Heart left ventricle (tissue), 16 donors: Measurements from ENCODE around the gene ZNF331. TPM values are rescaled to one million over a fixed set of nuclear protein-coding genes. Genes with fewer than 3 reads are reported as not detected.

Source experiments
- ATAC-seq, 4 donors: fragments of 200-7000 bp; cut with Tn5 transposase; one replicate each; pipeline ENCODE4 v1.9.1; 2020 to 2022; ENCODE audit warnings: moderate library complexity in 4 of 4, mild to moderate bottlenecking in 3 of 4, moderate number of reproducible peaks in 1 of 4
- DNase-seq, 5 donors: peaks; one replicate each; pipeline ENCODE4 v3.0.0-alpha.2; 2020
- H3K27ac ChIP-seq, 12 donors: fragments of 200-600 bp; sonication (generic) in 4 of 12; one replicate each; pipeline versions ENCODE4 v1.5.0 to v1.8.0; 2016 to 2022; ENCODE audit warnings: mild to moderate bottlenecking in 2 of 12
- H3K27me3 ChIP-seq, 9 donors: fragments of 200-600 bp; sonication (generic) in 2 of 9; one replicate each; pipeline versions ENCODE4 v1.5.1 to v1.8.0; 2016 to 2022; ENCODE audit warnings: mild to moderate bottlenecking in 3 of 9
- H3K36me3 ChIP-seq, 9 donors: fragments of 200-600 bp; sonication (generic) in 2 of 9; one replicate each; pipeline versions ENCODE4 v1.5.0 to v1.8.0; 2018 to 2022; ENCODE audit warnings: mild to moderate bottlenecking in 2 of 9
- H3K4me1 ChIP-seq, 12 donors: fragments of 200-600 bp; sonication (generic) in 4 of 12; one replicate each; pipeline versions ENCODE4 v1.5.0 to v1.8.0; 2016 to 2022; ENCODE audit warnings: mild to moderate bottlenecking in 3 of 12
- H3K4me3 ChIP-seq, 12 donors: fragments of 200-600 bp; sonication (generic) in 4 of 12; one replicate each; pipeline versions ENCODE4 v1.5.0 to v1.8.0; 2017 to 2022; ENCODE audit warnings: mild to moderate bottlenecking in 9 of 12, moderate library complexity in 4 of 12
- H3K9me3 ChIP-seq, 12 donors: fragments of 200-600 bp; sonication (generic) in 4 of 12; one replicate each; pipeline versions ENCODE4 v1.5.0 to v1.8.0; 2016 to 2022; ENCODE audit warnings: mild to moderate bottlenecking in 1 of 12
- POLR2A ChIP-seq, 2 donors: fragments of 450-650 bp; IDR thresholded peaks; one replicate each; pipeline ENCODE4 v1.6.1; 2017; ENCODE audit warnings: antibody characterized with exemption in 2 of 2, mild to moderate bottlenecking in 2 of 2, moderate library complexity in 2 of 2
- WGBS, 4 donors: extraction: QIAGEN DNeasy Blood & Tissue Kit in 2 of 4; methylation state at CpG; one replicate each; pipeline versions ENCODE4 v1.1.5 to v1.1.7; 2013 to 2018; 5-methylcytosine and 5-hydroxymethylcytosine counted together
- intact Hi-C, 10 donors: fragments of 100-400 bp; cut with DNase I; formaldehyde crosslinking; loops; one replicate each; pipeline versions ENCODE4 v1.11.1 to v1.14.2; 2022
- polyA plus RNA-seq, 2 donors: library from polyadenylated mRNA; stranded (reverse); fragments of 200-250 nt; gene quantifications; one replicate each; pipeline ENCODE4 v1.2.3, GENCODE V29; 2013
- total RNA-seq, 9 donors: library from RNA; depleted of rRNA in 2 of 9; stranded (reverse); fragments of >200 nt in 2 of 9; fragmentation: NEBNext Ultra II Directional in 3 of 9; extraction: Animal tissue kit (Norgen Biotek cat#: 25700) in 3 of 9; gene quantifications; one replicate each; pipeline versions ENCODE4 v1.1.0 to v1.2.4, GENCODE V29; 2016 to 2023
- TF ChIP-seq, protein P1 (sequence below), 12 donors: fragments of 200-600 bp; sonication (generic) in 4 of 12; IDR thresholded peaks; one replicate each; pipeline versions ENCODE4 v1.5.0 to v1.8.0; 2018 to 2022; ENCODE audit warnings: antibody characterized with exemption in 12 of 12, mild to moderate bottlenecking in 5 of 12
- donor health status: ischemic (EF 13 %, LVEDD 7.1; RV severe dilation, severe dysfunction).
- donor health status: healthy with polysubstance abuse.
- donor health status: DM: no; HTN: yes; CAD: no.
- donor health status: DM: no; HTN: no; CAD: no.
- donor health status: ischemic (EF 25% LVEDD 6.9; RV normal size, moderate dysfunction).
- donor health status: ischemic (EF 25% LVEDD 5.7; RV mildly dilated, moderate dysfunction).
- donor health status: healthy.
- donor health status: DM: yes; HTN: yes; CAD: no.
- donor health status: ischemic (EF 35%, LVEDD 5.7; RV mildly dilated, moderate dysfunction).
- donor health status: nonischemic (EF 11% LVEDD 7.7; RV severe dilation, severe dysfunction).
- donor health status: DM: yes; HTN: yes; CAD: no.
- donor health status: PGD.
- donor health status: ischemic (EF 29% LVEDD 5.4; RV normal size, mild dysfunction).
- donor health status: nonischemic (EF 23%, LVEDD 6.1; RV moderate dilation, normal function).

ZNF331 gene
- total and polyA plus RNA-seq, 11 donors = 7.6 to 25.8 (median 10.1) TPM

- Histone ChIP-seq H3K9me3 (no peaks in the 10 kb centered on the region), H3K4me1 (peaks cover 0 to 10% (median 0%) of the 10 kb centered on the region in 12 donors), H3K4me3 (peak overlapping the region in 9 of 12 donors; percentile 52 to 87 (median 68)), H3K36me3 (peaks cover 0 to 30% (median 9%) of the 10 kb centered on the region in 9 donors), H3K27ac (peak overlapping the region in 9 of 12 donors; percentile 4 to 91 (median 88)), H3K27me3 (no peaks in the 10 kb centered on the region)
- no peak for DNase-seq
- WGBS, 4 donors = 85 to 89% (median 89%) methylated on average over 12 to 13 of the region's 13 CpGs
- intact Hi-C loops = no loop called here
- ATAC-seq = no peak
- TF ChIP-seq, protein P1, sequence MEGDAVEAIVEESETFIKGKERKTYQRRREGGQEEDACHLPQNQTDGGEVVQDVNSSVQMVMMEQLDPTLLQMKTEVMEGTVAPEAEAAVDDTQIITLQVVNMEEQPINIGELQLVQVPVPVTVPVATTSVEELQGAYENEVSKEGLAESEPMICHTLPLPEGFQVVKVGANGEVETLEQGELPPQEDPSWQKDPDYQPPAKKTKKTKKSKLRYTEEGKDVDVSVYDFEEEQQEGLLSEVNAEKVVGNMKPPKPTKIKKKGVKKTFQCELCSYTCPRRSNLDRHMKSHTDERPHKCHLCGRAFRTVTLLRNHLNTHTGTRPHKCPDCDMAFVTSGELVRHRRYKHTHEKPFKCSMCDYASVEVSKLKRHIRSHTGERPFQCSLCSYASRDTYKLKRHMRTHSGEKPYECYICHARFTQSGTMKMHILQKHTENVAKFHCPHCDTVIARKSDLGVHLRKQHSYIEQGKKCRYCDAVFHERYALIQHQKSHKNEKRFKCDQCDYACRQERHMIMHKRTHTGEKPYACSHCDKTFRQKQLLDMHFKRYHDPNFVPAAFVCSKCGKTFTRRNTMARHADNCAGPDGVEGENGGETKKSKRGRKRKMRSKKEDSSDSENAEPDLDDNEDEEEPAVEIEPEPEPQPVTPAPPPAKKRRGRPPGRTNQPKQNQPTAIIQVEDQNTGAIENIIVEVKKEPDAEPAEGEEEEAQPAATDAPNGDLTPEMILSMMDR (IDR thresholded peaks at IDR 0.05) = no peak
- no peak for TF ChIP-seq POLR2A (IDR thresholded peaks at IDR 0.05)
These were observed 17.4 kb downstream of the ZNF331 start for GRCh38 chr19:53555352-53555751.

DNA sequence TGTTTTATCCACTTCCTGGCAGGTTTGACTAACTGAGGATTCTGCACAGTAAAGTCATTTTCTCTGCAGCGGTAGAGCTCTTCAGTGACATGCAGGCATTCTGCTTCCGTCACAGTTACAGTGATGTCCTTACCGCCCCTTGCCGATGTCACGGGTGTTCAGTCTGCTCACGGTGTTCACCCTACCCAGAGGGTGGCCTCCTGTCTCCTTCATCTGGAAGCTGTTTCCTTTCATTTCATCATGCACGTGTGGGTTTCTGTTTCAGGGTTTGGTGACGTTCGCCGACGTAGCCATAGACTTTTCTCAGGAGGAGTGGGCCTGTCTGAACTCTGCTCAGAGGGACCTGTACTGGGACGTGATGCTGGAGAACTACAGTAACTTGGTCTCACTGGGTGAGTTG lies 33.4 kb downstream of the ZNF331 start:
- intact Hi-C loops = no loop called here
- Histone ChIP-seq H3K36me3 (peaks cover 0 to 80% (median 64%) of the 10 kb centered on the region in 9 donors), H3K9me3 (peaks cover 0 to 12% (median 4%) of the 10 kb centered on the region in 12 donors), H3K4me3 (no peak overlapping the region), H3K27ac (no peak overlapping the region), H3K4me1 (no peaks in the 10 kb centered on the region), H3K27me3 (no peaks in the 10 kb centered on the region)
- no peak for ATAC-seq
- no peak for TF ChIP-seq POLR2A (IDR thresholded peaks at IDR 0.05)
- TF ChIP-seq, protein P1 (IDR thresholded peaks at IDR 0.05) = no peak
- DNase-seq = no peak
- WGBS, 4 donors = 88 to 94% (median 92%) methylated on average over 12 of the region's 12 CpGs

GRCh38 chr19:53576941-53577653 lies 39.2 kb downstream of the ZNF331 start:
- peaks cover 0 to 62% (median 27%) of the 10 kb centered on the region in 12 donors for H3K9me3 ChIP-seq
- TF ChIP-seq, protein P1 (IDR thresholded peaks at IDR 0.05) = no peak
- no peak for TF ChIP-seq POLR2A (IDR thresholded peaks at IDR 0.05)
- 94 to 97% (median 96%) methylated on average over 20 of the region's 20 CpGs for WGBS, 4 donors
- DNase-seq = no peak
- no peaks in the 10 kb centered on the region for H3K27me3 ChIP-seq
- H3K36me3 ChIP-seq = peaks cover 4 to 83% (median 69%) of the 10 kb centered on the region in 9 donors
- H3K4me3 ChIP-seq = no peak overlapping the region
- no peaks in the 10 kb centered on the region for H3K4me1 ChIP-seq
- intact Hi-C loops = no loop called here
- no peak overlapping the region for H3K27ac ChIP-seq
- no peak for ATAC-seq

DNA sequence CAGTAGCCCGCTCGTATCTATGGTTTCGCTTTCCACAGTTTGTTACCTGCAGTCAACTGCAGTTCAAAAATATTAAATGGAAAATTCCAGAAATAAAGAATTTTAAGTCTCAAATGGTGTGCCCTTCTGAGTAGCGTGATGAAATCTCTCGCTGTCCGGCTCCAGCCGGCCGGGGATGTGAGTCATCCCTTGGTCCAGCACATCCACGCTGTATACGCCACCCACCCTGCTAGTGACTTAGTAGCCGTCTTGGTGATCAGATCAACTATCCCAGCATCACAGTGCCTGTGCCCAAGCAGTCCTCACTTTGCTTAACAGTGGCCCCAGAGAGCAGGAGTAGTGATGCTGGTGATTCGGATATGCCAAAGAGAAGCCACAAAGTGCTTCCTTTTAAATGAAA lies 40.0 kb downstream of the ZNF331 start:
- 97 to 98% (median 97%) methylated on average over 12 of the region's 12 CpGs for WGBS, 4 donors
- TF ChIP-seq, protein P1 (IDR thresholded peaks at IDR 0.05) = no peak
- no peak for TF ChIP-seq POLR2A (IDR thresholded peaks at IDR 0.05)
- intact Hi-C loops = no loop called here
- ATAC-seq = peak in 1 of 4 donors; percentile 14
- Histone ChIP-seq H3K4me3 (no peak overlapping the region), H3K9me3 (peaks cover 0 to 62% (median 27%) of the 10 kb centered on the region in 12 donors), H3K4me1 (no peaks in the 10 kb centered on the region), H3K27me3 (no peaks in the 10 kb centered on the region), H3K27ac (no peak overlapping the region), H3K36me3 (peaks cover 4 to 75% (median 62%) of the 10 kb centered on the region in 9 donors)
- no peak for DNase-seq
